ENCODE data around the gene ATG4A.

DNA sequence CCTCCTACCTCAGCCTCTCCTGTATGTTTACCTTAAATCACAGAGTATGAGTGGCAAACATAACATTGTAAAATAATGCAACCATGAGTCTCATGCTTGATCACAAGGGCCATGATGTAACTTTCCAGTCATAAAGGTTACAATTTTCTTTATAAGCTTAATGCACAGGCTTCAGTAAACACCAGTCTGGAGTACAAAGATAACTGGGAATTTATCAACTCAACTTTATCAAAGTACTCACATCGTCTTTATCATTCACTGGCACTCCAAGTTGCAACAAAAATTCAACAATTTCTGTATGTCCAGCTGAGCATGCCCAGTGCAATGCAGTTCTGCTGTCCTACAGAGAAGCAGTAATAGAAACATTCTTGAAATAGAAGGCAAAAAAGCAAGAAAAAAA lies 3.1 kb upstream of the ATG4A start:
- TF ChIP-seq YY1 (IDR thresholded peaks at IDR 0.05; ENCODE audit: insufficient read depth, insufficient read length): no peak
- TF ChIP-seq SUZ12 (IDR thresholded peaks at IDR 0.05; ENCODE audit: extremely low read depth, insufficient read depth, insufficient read length): no peak

Data from NT2/D1 (cell line).